Glomerular endothelial cell (primary cell): Measurements from ENCODE around the gene TELO2. TPM values are rescaled to one million over a fixed set of nuclear protein-coding genes. Genes with fewer than 3 reads are reported as not detected.

Source experiments
- DNase-seq: peaks from one replicate; pipeline ENCODE4 v3.0.0-alpha.2; 2011; ENCODE audit warnings: low read depth, low spot score; ENCODE audit errors: extremely low read depth
- total RNA-seq: library from RNA; depleted of rRNA; stranded (reverse); fragments of >200 nt; gene quantifications from 2 replicates; pipeline ENCODE4 v1.2.3, GENCODE V29; 2015

TELO2 gene
- total RNA-seq, 1 donor from 2014 or later: 26.4 TPM

GRCh38 chr16:1533443-1533951 lies 40.3 kb downstream of the TELO2 start, which contains the start of gene TMEM204:
Gene TMEM204, plus strand, starts transcription at chr16:1533666. Its CDS starts 610 bp downstream, at chr16:1534276.
- DNase-seq: no peak

- no peak for DNase-seq
These were observed 41.2 kb downstream of the TELO2 start for GRCh38 chr16:1534021-1535020.

- no peak for DNase-seq
These were observed 42.5 kb downstream of the TELO2 start for GRCh38 chr16:1535391-1536291.

- no peak for DNase-seq
These were observed 43.4 kb downstream of the TELO2 start for GRCh38 chr16:1536601-1537000.

GRCh38 chr16:1537138-1537577 lies 44.0 kb downstream of the TELO2 start:
- DNase-seq: no peak

GRCh38 chr16:1537763-1538289 lies 44.7 kb downstream of the TELO2 start:
- DNase-seq: no peak

GRCh38 chr16:1538804-1539520 lies 45.8 kb downstream of the TELO2 start:
- no peak for DNase-seq

GRCh38 chr16:1539720-1540555 lies 46.8 kb downstream of the TELO2 start:
- DNase-seq: no peak

GRCh38 chr16:1540556-1540855 lies 47.3 kb downstream of the TELO2 start:
- DNase-seq: no peak

GRCh38 chr16:1541293-1542165 lies 48.4 kb downstream of the TELO2 start:
- DNase-seq: no peak

GRCh38 chr16:1542166-1542500 lies 49.0 kb downstream of the TELO2 start:
- no peak for DNase-seq

GRCh38 chr16:1542533-1542932 lies 49.4 kb downstream of the TELO2 start:
- no peak for DNase-seq

- DNase-seq: peak; percentile 81
These were observed 50.1 kb downstream of the TELO2 start for GRCh38 chr16:1543085-1543896.

GRCh38 chr16:1545044-1546040 lies 52.2 kb downstream of the TELO2 start:
- no peak for DNase-seq

- DNase-seq: no peak
These were observed 53.3 kb downstream of the TELO2 start for GRCh38 chr16:1546430-1546829.

GRCh38 chr16:1548233-1548632 lies 55.1 kb downstream of the TELO2 start:
- peak; percentile 33 for DNase-seq
